ENCODE results near the gene COX5A.

DNA sequence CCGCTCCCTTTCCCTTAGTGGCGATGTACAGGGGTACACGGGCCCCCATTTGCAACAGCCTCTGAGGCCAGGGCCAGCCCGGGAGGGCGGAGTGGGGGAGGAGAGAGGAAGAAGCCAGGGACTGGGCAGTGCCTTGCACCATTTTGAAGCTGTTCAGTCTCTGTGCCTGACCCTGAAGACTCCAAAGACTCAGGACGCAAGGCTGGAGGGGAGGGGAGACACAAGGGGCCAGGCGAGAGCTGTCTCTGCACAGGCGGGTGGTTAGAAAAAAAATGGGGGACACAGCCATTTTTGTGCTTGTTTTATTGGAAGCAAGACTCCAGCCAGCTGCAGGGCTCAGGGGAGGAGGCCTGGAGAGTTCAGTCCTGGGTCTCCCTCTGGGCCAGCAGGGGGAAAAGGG, 17.1 kb upstream of the COX5A start:
- TF ChIP-seq POLR2AphosphoS5 (IDR thresholded peaks at IDR 0.05) (no peak), EZH2 (IDR thresholded peaks at IDR 0.05; ENCODE audit: borderline replicate concordance, insufficient read depth, low read length, poor library complexity, severe bottlenecking) (no peak), SMC3 (conservative IDR thresholded peaks at IDR 0.05; ENCODE audit: poor library complexity) (no peak), RAD21 (conservative IDR thresholded peaks at IDR 0.05) (no peak)
- TF ChIP-seq, protein P1, sequence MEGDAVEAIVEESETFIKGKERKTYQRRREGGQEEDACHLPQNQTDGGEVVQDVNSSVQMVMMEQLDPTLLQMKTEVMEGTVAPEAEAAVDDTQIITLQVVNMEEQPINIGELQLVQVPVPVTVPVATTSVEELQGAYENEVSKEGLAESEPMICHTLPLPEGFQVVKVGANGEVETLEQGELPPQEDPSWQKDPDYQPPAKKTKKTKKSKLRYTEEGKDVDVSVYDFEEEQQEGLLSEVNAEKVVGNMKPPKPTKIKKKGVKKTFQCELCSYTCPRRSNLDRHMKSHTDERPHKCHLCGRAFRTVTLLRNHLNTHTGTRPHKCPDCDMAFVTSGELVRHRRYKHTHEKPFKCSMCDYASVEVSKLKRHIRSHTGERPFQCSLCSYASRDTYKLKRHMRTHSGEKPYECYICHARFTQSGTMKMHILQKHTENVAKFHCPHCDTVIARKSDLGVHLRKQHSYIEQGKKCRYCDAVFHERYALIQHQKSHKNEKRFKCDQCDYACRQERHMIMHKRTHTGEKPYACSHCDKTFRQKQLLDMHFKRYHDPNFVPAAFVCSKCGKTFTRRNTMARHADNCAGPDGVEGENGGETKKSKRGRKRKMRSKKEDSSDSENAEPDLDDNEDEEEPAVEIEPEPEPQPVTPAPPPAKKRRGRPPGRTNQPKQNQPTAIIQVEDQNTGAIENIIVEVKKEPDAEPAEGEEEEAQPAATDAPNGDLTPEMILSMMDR (IDR thresholded peaks at IDR 0.05; ENCODE audit: poor library complexity, severe bottlenecking), result no peak

All from neural cell (in vitro differentiated cells).